ENCODE measurements around the gene ADGRE1. TPM values are rescaled to one million over a fixed set of nuclear protein-coding genes. Genes with fewer than 3 reads are reported as not detected.

The ADGRE1 gene
- total and polyA plus RNA-seq, 2 of the 4 experiments (the other 2 are of a cell fraction) = not detected

DNA sequence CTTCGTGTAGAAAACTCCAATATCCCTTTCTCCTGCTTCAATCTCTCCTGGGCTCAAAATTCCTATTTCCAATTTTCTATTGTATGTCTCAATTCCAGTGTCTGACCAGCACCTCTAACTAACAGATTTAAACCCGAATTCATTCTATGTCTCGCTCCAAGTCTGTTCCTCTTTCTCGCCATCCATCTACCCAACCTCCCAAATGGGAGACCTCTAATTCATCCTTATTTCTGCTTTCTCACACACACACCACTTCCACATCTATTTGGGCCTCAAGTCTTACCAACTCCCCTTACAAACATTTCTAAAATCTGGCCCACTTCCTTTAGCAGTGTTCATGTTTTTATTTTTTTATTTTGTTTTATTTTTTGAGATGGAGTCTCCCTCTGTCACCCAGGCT is 80.6 kb downstream of the ADGRE1 start:
- H3K36me3 ChIP-seq (ENCODE audit: control insufficient read depth, insufficient read depth, low read length) = no peaks in the 10 kb centered on the region
- H3K9me3 ChIP-seq (ENCODE audit: control insufficient read depth, insufficient read depth, low read length) = peaks cover 20% of the 10 kb centered on the region; the same call in 1 of the 2 replicates
- no peak overlapping the region for H3K9ac ChIP-seq (ENCODE audit: low read depth, low read length)
- ChIA-PET POLR2A (ENCODE audit: unreplicated experiment) (no interaction called here), CTCF (no interaction called here)
- H3K4me1 ChIP-seq (ENCODE audit: control insufficient read depth, insufficient read depth, low read length) = no peaks in the 10 kb centered on the region
- WGBS, 2 experiments (ENCODE audit: extremely low coverage in 2 of 2, insufficient read length in 1 of 2) = 43% methylated on average over 4 of the region's 4 CpGs; no CpG with 5 or more reads in 1 of the 2 experiments
- no peak overlapping the region for H4K5ac ChIP-seq (ENCODE audit: low read depth, low read length)
- H2AFZ ChIP-seq (replicated peaks; ENCODE audit: low read length, poor library complexity) = no peak overlapping the region
- no peak overlapping the region for H4K8ac ChIP-seq (ENCODE audit: low read depth in 2 of 2, low read length in 2 of 2)
- no peak overlapping the region for H3K18ac ChIP-seq (ENCODE audit: low read depth, low read length)
- no peak for ATAC-seq (ENCODE audit: low read depth)
- in situ Hi-C loops (cut with MboI; ENCODE audit: low sequenced_read_pairs) (no loop called here), intact Hi-C loops (cut with micrococcal nuclease) (no loop called here), dilution Hi-C loops (cut with HindIII; ENCODE audit: low sequenced_read_pairs, unreplicated experiment) (no loop called here)
- H3K27me3 ChIP-seq (ENCODE audit: control insufficient read depth, insufficient read depth, low read length) = no peaks in the 10 kb centered on the region
- H3K23ac ChIP-seq (ENCODE audit: low read depth, low read length) = no peak overlapping the region
- no peak overlapping the region for H3K14ac ChIP-seq (replicated peaks; ENCODE audit: low read depth, low read length)
- H2AK5ac ChIP-seq (ENCODE audit: low read depth, low read length) = no peak overlapping the region
- H3K4me3 ChIP-seq (ENCODE audit: insufficient read depth, low read depth, low read length) = no peak overlapping the region
- H3K4ac ChIP-seq (ENCODE audit: low read depth, low read length) = no peak overlapping the region
- no peak for DNase-seq
- H4K91ac ChIP-seq (ENCODE audit: insufficient read depth, low read depth, low read length) = no peak overlapping the region
- H2BK120ac ChIP-seq (ENCODE audit: low read depth, low read length) = no peak overlapping the region
- no peak overlapping the region for H2BK20ac ChIP-seq (ENCODE audit: low read depth, low read length)
- no peak for TF ChIP-seq MAFK (IDR thresholded peaks at IDR 0.05; ENCODE audit: low read depth, low read length)
- TF ChIP-seq MXI1 (IDR thresholded peaks at IDR 0.05; ENCODE audit: borderline replicate concordance, low read depth, low read length) = no peak
- TF ChIP-seq, protein P1, sequence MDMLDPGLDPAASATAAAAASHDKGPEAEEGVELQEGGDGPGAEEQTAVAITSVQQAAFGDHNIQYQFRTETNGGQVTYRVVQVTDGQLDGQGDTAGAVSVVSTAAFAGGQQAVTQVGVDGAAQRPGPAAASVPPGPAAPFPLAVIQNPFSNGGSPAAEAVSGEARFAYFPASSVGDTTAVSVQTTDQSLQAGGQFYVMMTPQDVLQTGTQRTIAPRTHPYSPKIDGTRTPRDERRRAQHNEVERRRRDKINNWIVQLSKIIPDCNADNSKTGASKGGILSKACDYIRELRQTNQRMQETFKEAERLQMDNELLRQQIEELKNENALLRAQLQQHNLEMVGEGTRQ (IDR thresholded peaks at IDR 0.05; ENCODE audit: low read depth, low read length) = no peak
- TF ChIP-seq FOS (IDR thresholded peaks at IDR 0.05; ENCODE audit: low read depth, low read length) = no peak
- TF ChIP-seq RAD21 (IDR thresholded peaks at IDR 0.05; ENCODE audit: low read length) = no peak
- TF ChIP-seq SMC3 (IDR thresholded peaks at IDR 0.05; ENCODE audit: low read depth, low read length) = no peak
- no peak for TF ChIP-seq CHD1 (IDR thresholded peaks at IDR 0.05; ENCODE audit: low read depth, low read length)
- TF ChIP-seq, protein P2, sequence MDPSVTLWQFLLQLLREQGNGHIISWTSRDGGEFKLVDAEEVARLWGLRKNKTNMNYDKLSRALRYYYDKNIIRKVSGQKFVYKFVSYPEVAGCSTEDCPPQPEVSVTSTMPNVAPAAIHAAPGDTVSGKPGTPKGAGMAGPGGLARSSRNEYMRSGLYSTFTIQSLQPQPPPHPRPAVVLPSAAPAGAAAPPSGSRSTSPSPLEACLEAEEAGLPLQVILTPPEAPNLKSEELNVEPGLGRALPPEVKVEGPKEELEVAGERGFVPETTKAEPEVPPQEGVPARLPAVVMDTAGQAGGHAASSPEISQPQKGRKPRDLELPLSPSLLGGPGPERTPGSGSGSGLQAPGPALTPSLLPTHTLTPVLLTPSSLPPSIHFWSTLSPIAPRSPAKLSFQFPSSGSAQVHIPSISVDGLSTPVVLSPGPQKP (IDR thresholded peaks at IDR 0.05; ENCODE audit: borderline replicate concordance, low read depth, low read length) = no peak
- no peak for TF ChIP-seq RFX5 (IDR thresholded peaks at IDR 0.05; ENCODE audit: low read depth, low read length)
- no peak for TF ChIP-seq NFE2L2 (IDR thresholded peaks at IDR 0.05; ENCODE audit: low read depth, low read length)
- H3K79me1 ChIP-seq (ENCODE audit: low read depth in 1 of 2, low read length in 2 of 2) = no peaks in the 10 kb centered on the region
- H3K27ac ChIP-seq (ENCODE audit: insufficient read depth, low read length) = no peak overlapping the region
- H2BK5ac ChIP-seq (ENCODE audit: low read depth, low read length, poor library complexity, severe bottlenecking) = no peak overlapping the region
- no peaks in the 10 kb centered on the region for H4K20me1 ChIP-seq (ENCODE audit: insufficient read depth, low read length)
- H3K4me2 ChIP-seq (ENCODE audit: low read depth, low read length) = no peak overlapping the region
- BruUV-seq (replicated peaks) = no TSS peak
- no peak overlapping the region for H3K56ac ChIP-seq (ENCODE audit: extremely low read depth, insufficient read depth, low read length)
- no peak overlapping the region for H2AK9ac ChIP-seq (replicated peaks; ENCODE audit: low read depth, low read length, poor library complexity)
- H2BK15ac ChIP-seq (ENCODE audit: low read depth, low read length) = no peak overlapping the region
- no peaks in the 10 kb centered on the region for H3K9me1 ChIP-seq (ENCODE audit: insufficient read depth, low read length)
